Fibroblast of the aortic adventitia (primary cell): ENCODE measurements around the gene TNFRSF21. TPM values are rescaled to one million over a fixed set of nuclear protein-coding genes. Genes with fewer than 3 reads are reported as not detected.
"Not testable (repeated sequence)": the region's sequence is repeated elsewhere in the genome, so short reads cannot be mapped to it uniquely, and the experiment has no call there.

ENCODE experiments used
- DNase-seq: peaks from one replicate; pipeline ENCODE4 v3.0.0-alpha.2; 2010; ENCODE audit warnings: low read depth
- H3K4me3 ChIP-seq: 2 replicates; pipeline ENCODE4 v1.5.1; 2011; ENCODE audit warnings: low read depth, mild to moderate bottlenecking, control low read depth, low read length, moderate library complexity
- total RNA-seq: library from RNA; depleted of rRNA; stranded (reverse); fragments of >200 nt; gene quantifications from 2 replicates; pipeline ENCODE4 v1.2.3, GENCODE V29; 2012; ENCODE audit warnings: low replicate concordance
- TF ChIP-seq, protein P1 (sequence below): IDR thresholded peaks from 2 replicates; pipeline ENCODE4 v1.5.1; 2011; ENCODE audit warnings: mild to moderate bottlenecking, low read length, control low read depth, inconsistent platforms; ENCODE audit not compliant: insufficient read depth

Gene TNFRSF21
- total RNA-seq, 1 donor, result 17.7 TPM

DNA sequence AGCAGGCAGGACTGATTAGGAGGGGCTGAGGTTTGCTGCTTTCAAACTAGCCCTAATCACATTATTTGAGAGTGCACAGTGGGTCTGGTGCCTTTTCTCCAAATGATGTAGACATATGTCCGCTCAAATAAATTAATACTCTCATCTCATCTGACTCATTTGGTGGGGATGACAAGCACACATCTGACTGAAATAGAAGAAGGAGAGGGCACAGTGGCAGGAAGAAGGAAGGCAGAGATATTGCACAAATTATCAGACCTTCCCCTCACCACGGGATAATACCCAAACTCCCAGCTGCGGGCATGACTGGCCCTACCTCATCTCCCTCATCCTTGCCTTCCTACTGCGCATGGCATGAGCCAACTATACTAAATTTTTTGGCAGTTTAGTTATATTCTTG lies 33.9 kb upstream of the TNFRSF21 start:
- TF ChIP-seq, protein P1, sequence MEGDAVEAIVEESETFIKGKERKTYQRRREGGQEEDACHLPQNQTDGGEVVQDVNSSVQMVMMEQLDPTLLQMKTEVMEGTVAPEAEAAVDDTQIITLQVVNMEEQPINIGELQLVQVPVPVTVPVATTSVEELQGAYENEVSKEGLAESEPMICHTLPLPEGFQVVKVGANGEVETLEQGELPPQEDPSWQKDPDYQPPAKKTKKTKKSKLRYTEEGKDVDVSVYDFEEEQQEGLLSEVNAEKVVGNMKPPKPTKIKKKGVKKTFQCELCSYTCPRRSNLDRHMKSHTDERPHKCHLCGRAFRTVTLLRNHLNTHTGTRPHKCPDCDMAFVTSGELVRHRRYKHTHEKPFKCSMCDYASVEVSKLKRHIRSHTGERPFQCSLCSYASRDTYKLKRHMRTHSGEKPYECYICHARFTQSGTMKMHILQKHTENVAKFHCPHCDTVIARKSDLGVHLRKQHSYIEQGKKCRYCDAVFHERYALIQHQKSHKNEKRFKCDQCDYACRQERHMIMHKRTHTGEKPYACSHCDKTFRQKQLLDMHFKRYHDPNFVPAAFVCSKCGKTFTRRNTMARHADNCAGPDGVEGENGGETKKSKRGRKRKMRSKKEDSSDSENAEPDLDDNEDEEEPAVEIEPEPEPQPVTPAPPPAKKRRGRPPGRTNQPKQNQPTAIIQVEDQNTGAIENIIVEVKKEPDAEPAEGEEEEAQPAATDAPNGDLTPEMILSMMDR, result no peak
- no peak for DNase-seq
- H3K4me3 ChIP-seq, result no peak overlapping the region

DNA sequence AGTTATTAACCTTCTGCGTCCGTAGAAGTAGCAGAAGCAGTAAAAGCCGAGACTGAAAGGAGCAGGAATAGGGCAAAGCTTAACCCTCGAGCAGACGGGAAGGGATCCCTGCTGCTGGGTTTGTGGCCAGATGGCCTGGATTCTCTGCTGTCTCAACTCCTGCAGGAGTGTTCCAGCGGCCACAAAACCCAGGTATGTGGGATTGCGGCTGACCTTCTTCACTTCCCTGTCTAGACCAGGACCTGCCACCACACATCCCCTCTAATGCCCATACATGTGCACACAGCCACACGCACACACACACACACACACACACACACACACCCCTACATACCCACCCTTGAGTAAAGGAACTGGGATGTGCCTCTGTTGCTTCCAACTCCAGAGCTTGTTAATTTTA lies 33.1 kb upstream of the TNFRSF21 start:
- TF ChIP-seq, protein P1, result no peak
- DNase-seq, result no peak
- H3K4me3 ChIP-seq, result no peak overlapping the region

DNA sequence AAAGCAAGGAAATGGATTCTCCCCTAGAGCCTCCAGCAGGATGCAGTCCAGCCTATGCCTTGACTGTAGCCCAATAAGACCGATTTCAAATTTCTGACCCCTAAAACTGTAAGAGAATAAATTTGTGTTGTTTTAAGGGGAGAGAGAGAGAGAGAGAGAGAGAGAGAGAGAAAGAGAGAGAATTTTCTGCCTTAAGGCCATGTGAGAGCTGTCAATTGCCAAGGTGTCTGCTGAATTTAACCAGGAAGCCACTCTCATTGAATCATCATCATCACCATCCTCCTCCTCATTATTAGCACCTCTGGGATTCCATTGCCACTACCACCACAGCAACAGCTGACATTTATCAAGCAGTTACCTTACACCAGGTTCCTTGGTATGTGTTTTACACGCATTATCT lies 27.8 kb upstream of the TNFRSF21 start:
- H3K4me3 ChIP-seq, result no peak overlapping the region
- TF ChIP-seq, protein P1, result no peak
- no peak for DNase-seq

DNA sequence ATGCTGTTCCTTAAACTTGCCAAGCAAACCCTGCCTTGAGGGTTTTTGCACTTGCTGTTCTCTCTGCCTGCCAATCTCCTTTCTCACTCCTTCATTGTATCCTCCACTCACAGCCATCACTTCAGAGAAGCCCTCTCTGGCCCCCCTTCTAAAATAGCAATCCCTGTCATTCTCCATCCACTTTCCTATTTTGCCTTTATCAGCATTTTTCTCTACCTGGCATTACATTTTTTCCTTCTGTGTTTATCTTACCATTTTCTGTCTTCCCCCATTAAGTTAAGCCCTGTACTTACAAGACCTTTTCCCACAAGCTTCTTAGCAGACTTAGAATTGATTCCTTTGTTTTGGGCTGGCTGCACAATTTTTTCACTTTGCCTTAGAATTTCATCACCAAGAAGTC lies 26.6 kb upstream of the TNFRSF21 start:
- TF ChIP-seq, protein P1, result no peak
- H3K4me3 ChIP-seq, result no peak overlapping the region
- no peak for DNase-seq

DNA sequence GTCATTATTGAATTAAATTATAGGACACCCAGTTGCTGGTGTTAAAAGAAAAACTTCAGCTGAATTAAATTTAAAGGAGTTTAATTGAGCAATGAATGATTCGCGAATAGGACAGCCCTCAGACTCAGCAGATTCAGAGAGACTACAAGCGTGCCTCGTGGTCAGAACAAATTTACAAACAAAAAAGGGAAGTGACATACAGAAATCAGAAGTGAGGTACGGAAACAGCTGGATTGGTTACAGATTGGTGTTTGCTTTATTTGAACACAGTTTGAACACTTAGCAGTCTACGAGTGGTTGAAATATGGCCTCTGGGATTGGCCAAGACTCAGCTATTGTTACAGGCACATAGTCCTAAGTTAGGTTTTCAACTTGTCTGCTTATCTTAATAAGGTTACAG lies 25.8 kb upstream of the TNFRSF21 start:
- DNase-seq, result no peak
- no peak overlapping the region for H3K4me3 ChIP-seq
- TF ChIP-seq, protein P1, result no peak

GRCh38 chr6:47334334-47334733 lies 24.6 kb upstream of the TNFRSF21 start:
- H3K4me3 ChIP-seq, result no peak overlapping the region
- TF ChIP-seq, protein P1, result no peak
- no peak for DNase-seq

DNA sequence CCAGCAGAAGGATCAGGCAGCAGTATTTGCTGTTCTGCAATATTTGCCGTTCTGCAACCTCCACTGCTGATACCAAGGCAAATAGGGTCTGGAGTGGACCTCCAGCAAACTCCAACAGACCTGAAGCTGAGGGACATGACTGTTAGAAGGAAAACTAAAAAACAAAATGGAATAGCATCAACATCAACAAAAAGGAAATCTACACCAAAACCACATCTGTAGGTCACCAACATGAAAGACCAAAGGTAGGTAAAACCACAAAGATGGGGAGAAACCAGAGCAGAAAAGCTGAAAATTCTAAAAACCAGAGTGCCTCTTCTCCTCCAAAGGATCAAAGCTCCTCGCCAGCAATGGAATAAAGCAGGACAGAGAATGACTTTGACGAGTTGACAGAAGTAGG lies 18.9 kb upstream of the TNFRSF21 start:
- H3K4me3 ChIP-seq, DNase-seq: not testable (repeated sequence)

DNA sequence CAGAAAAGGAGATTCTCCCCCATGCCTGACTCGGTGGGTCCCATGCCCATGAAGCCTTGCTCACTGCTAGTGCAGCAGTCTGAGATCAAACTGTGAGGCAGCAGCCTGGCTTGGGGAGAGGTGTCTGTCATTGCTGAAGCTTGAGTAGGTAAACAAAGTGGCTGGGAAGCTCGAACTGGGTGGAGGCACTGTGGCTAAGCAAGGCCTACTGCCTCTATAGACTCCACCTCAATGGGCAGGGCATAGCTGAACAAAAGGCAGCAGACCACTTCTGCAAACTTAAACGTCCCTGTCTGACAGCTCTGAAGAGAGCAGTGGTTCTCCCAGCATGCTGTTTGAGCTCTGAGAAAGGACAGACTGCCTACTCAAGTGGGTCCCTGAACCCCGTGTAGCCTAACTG lies 18.4 kb upstream of the TNFRSF21 start:
- not testable (repeated sequence) for DNase-seq, H3K4me3 ChIP-seq
